ENCODE results near the gene NT5C3B.

NT5C3B gene

DNA sequence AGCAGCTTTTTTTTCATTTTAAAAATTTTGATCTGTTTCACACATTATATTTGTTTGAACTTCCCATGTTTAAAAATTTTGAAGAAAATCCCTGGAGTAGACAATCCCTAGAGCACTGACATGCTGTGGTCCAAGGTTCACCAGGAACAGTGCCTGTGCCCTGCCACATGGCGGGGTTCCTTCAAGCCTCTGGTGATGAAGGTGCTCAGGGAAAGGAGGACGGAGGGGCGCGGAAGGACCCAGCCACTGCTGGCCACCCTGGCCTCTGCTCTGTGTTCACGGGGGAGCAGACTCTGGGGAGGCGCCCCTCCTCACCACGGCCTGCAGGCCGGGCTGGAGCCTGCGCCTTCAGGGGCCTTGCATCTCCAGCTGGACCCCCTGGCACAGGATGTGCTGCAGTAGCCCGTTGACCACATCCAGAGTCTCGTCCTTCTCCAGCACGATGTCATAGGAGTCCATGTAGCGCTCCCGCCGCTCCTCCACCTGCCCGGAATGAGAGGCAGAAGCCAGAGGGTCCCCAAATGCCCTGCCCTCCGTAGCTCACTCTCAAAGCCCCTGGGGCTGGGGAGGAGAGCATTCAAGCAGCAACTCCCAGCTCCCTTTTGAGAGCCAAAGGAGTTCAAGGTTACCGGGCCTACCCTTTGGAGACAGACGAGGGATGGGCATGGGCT is 10.7 kb downstream of the NT5C3B start:
- H2AFZ ChIP-seq (ENCODE audit: low read length), result no peak overlapping the region
- H3K36me3 ChIP-seq (replicated peaks; ENCODE audit: insufficient read depth, low read length), result no peaks in the 10 kb centered on the region

DNA sequence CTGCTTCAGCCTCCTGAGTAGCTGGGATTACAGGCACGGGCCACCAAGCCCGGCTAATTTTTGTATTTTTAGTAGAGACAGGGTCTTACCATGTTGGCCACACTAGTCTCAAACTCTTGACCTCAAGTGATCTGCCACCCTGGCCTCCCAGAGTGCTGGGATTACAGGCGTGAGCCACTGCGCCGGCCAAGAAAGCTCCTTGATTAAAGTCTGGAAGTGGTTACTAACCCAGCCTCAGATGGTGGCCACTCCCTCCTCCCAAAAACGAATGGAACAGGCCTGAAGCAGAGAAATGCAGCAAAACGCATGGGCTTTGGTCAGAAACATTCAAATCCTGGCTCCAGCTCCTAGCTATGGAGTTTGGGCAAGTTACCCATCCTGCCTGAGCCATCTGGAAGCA is 11.9 kb downstream of the NT5C3B start:
- Histone ChIP-seq H3K36me3 (replicated peaks; ENCODE audit: insufficient read depth, low read length) (no peaks in the 10 kb centered on the region), H3K27ac (ENCODE audit: low read length) (no peak overlapping the region), H3K9ac (ENCODE audit: low read length) (no peak overlapping the region), H3K4me2 (ENCODE audit: low read depth, low read length) (no peak overlapping the region), H3K4me1 (ENCODE audit: low read length) (no peaks in the 10 kb centered on the region), H3K9me3 (replicated peaks; ENCODE audit: insufficient read depth, low read length) (no peaks in the 10 kb centered on the region), H3K79me2 (ENCODE audit: low read length) (no peaks in the 10 kb centered on the region), H2AFZ (ENCODE audit: low read length) (no peak overlapping the region), H3K27me3 (replicated peaks; ENCODE audit: insufficient read depth, low read length) (peaks cover 9% of the 10 kb centered on the region), H3F3A (ENCODE audit: insufficient read depth, low read length) (no peaks in the 10 kb centered on the region), H3K4me3 (ENCODE audit: low read length) (no peak overlapping the region), H4K20me1 (ENCODE audit: insufficient read depth, low read length) (no peaks in the 10 kb centered on the region), H3K9me2 (replicated peaks; ENCODE audit: insufficient read depth, low read length) (no peaks in the 10 kb centered on the region)
- no peak for TF ChIP-seq EZH2 (optimal IDR thresholded peaks at IDR 0.05; ENCODE audit: low read depth, low read length)
- TF ChIP-seq CTCF (IDR thresholded peaks at IDR 0.05; ENCODE audit: low read length), result no peak
- no peak for TF ChIP-seq EZH2phosphoT487 (IDR thresholded peaks at IDR 0.05; ENCODE audit: low read length)
- no peak for DNase-seq

More for the DNA sequence above, 10.7 kb downstream of the NT5C3B start:
- Histone ChIP-seq H3K27ac (ENCODE audit: low read length) (no peak overlapping the region), H3K9me3 (replicated peaks; ENCODE audit: insufficient read depth, low read length) (no peaks in the 10 kb centered on the region), H3K27me3 (replicated peaks; ENCODE audit: insufficient read depth, low read length) (peaks cover 3% of the 10 kb centered on the region; the same call in 1 of the 2 replicates), H3K9me2 (replicated peaks; ENCODE audit: insufficient read depth, low read length) (no peaks in the 10 kb centered on the region), H4K20me1 (ENCODE audit: insufficient read depth, low read length) (no peaks in the 10 kb centered on the region), H3K9ac (ENCODE audit: low read length) (no peak overlapping the region), H3K4me1 (ENCODE audit: low read length) (no peaks in the 10 kb centered on the region), H3F3A (ENCODE audit: insufficient read depth, low read length) (no peaks in the 10 kb centered on the region), H3K79me2 (ENCODE audit: low read length) (no peaks in the 10 kb centered on the region), H3K4me3 (ENCODE audit: low read length) (no peak overlapping the region), H3K4me2 (ENCODE audit: low read depth, low read length) (no peak overlapping the region)
- TF ChIP-seq EZH2phosphoT487 (IDR thresholded peaks at IDR 0.05; ENCODE audit: low read length) (no peak), CTCF (IDR thresholded peaks at IDR 0.05; ENCODE audit: low read length) (no peak), EZH2 (optimal IDR thresholded peaks at IDR 0.05; ENCODE audit: low read depth, low read length) (no peak)
- no peak for DNase-seq

- no peak for TF ChIP-seq EZH2 (optimal IDR thresholded peaks at IDR 0.05; ENCODE audit: low read depth, low read length)
- no peak for TF ChIP-seq CTCF (IDR thresholded peaks at IDR 0.05; ENCODE audit: low read length)
- no peak for TF ChIP-seq EZH2phosphoT487 (IDR thresholded peaks at IDR 0.05; ENCODE audit: low read length)
- no peak overlapping the region for H3K27ac ChIP-seq (ENCODE audit: low read length)
- no peak overlapping the region for H3K4me3 ChIP-seq (ENCODE audit: low read length)
- DNase-seq, result no peak
- no peak overlapping the region for H3K4me2 ChIP-seq (ENCODE audit: low read depth, low read length)
- H3K9me2 ChIP-seq (replicated peaks; ENCODE audit: insufficient read depth, low read length), result no peaks in the 10 kb centered on the region
- H3K36me3 ChIP-seq (replicated peaks; ENCODE audit: insufficient read depth, low read length), result no peaks in the 10 kb centered on the region
- H3K27me3 ChIP-seq (replicated peaks; ENCODE audit: insufficient read depth, low read length), result peaks cover 9% of the 10 kb centered on the region
- no peak overlapping the region for H3K9ac ChIP-seq (ENCODE audit: low read length)
- H2AFZ ChIP-seq (ENCODE audit: low read length), result no peak overlapping the region
- no peaks in the 10 kb centered on the region for H3K79me2 ChIP-seq (ENCODE audit: low read length)
- H4K20me1 ChIP-seq (ENCODE audit: insufficient read depth, low read length), result no peaks in the 10 kb centered on the region
- no peaks in the 10 kb centered on the region for H3K9me3 ChIP-seq (replicated peaks; ENCODE audit: insufficient read depth, low read length)
- no peaks in the 10 kb centered on the region for H3F3A ChIP-seq (ENCODE audit: insufficient read depth, low read length)
- no peaks in the 10 kb centered on the region for H3K4me1 ChIP-seq (ENCODE audit: low read length)
Measured at GRCh38 chr17:41823580-41823979, 12.5 kb downstream of the NT5C3B start.
